Measurements from ENCODE around the gene C1orf210. TPM values are rescaled to one million over a fixed set of nuclear protein-coding genes. Genes with fewer than 3 reads are reported as not detected.

C1orf210 gene
- total and polyA plus RNA-seq, 2 experiments from 2014 or later = 32.3 to 47.4 TPM

DNA sequence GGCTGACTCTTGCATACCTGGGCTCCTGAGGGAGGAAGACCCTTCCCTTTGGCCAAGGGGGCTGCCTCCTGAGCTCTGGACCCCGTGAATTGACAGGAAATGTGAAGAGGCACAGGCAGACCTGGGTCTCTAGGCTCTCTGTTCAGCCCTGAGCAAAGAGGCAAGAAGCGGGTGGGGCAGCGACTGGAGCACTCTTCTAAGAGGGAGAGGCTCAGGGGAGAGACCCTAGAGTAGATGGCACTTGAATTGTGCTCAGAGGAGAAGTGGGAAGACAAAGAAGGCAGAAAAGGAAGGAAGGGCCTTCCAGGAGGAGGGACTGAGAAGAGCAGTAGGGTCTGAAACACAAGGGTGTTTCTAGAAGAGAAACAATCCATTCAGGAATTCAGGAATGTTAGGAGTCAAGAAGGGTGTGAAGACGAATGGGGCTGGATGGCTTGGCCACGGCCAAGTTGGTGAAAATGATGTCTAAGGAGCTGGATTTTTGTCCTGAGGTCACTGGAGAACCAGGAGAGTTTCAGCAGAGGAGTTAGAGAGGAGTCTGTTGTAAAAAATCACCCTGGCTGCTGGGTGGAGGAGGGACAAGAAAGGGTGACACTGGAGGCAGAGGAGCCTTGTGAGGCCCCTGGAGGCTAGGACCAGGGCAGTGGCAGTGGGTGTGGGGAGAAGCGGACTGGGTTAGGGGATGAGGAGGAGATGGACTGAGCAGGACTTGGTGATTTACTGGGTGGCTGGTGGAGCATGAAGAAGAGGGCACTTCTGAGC lies 20.7 kb upstream of the C1orf210 start:
- no peak for DNase-seq (ENCODE audit: low spot score)
- Histone ChIP-seq H2AFZ (no peak overlapping the region), H3K9me2 (replicated peaks; ENCODE audit: insufficient read depth) (no peaks in the 10 kb centered on the region), H3K27ac (no peak overlapping the region), H3K9me3 (ENCODE audit: low read depth) (no peaks in the 10 kb centered on the region), H4K20me1 (ENCODE audit: insufficient read depth, poor library complexity, severe bottlenecking) (no peaks in the 10 kb centered on the region), H3K4me2 (no peak overlapping the region), H3K4me1 (ENCODE audit: insufficient read depth) (peaks cover 17% of the 10 kb centered on the region), H3K4me3 (no peak overlapping the region), H3K36me3 (replicated peaks; ENCODE audit: insufficient read depth, low read depth) (no peaks in the 10 kb centered on the region), H3K27me3 (no peaks in the 10 kb centered on the region), H3K79me2 (no peaks in the 10 kb centered on the region)
- TF ChIP-seq CTCF (IDR thresholded peaks at IDR 0.05; ENCODE audit: poor library complexity) = no peak
- TF ChIP-seq EZH2phosphoT487 (IDR thresholded peaks at IDR 0.05; ENCODE audit: low read depth, severe bottlenecking, unreplicated experiment) = no peak
- no peak for TF ChIP-seq EZH2 (IDR thresholded peaks at IDR 0.05; ENCODE audit: borderline replicate concordance)
- 82% methylated on average over 6 of the region's 6 CpGs for WGBS (ENCODE audit: low lambda C conversion rate, missing lambda C conversion rate)

- Histone ChIP-seq H3K27ac (no peak overlapping the region), H3K36me3 (replicated peaks; ENCODE audit: insufficient read depth, low read depth) (no peaks in the 10 kb centered on the region), H3K9me2 (replicated peaks; ENCODE audit: insufficient read depth) (no peaks in the 10 kb centered on the region), H2AFZ (no peak overlapping the region), H3K4me3 (no peak overlapping the region), H3K4me1 (ENCODE audit: insufficient read depth) (peaks cover 17% of the 10 kb centered on the region), H3K27me3 (no peaks in the 10 kb centered on the region), H3K79me2 (no peaks in the 10 kb centered on the region), H3K4me2 (no peak overlapping the region), H4K20me1 (ENCODE audit: insufficient read depth, poor library complexity, severe bottlenecking) (no peaks in the 10 kb centered on the region), H3K9me3 (ENCODE audit: low read depth) (no peaks in the 10 kb centered on the region)
- no peak for DNase-seq (ENCODE audit: low spot score)
- WGBS (ENCODE audit: low lambda C conversion rate, missing lambda C conversion rate) = 96% methylated on average over 3 of the region's 3 CpGs
- TF ChIP-seq CTCF (IDR thresholded peaks at IDR 0.05; ENCODE audit: poor library complexity) (no peak), EZH2phosphoT487 (IDR thresholded peaks at IDR 0.05; ENCODE audit: low read depth, severe bottlenecking, unreplicated experiment) (no peak), EZH2 (IDR thresholded peaks at IDR 0.05; ENCODE audit: borderline replicate concordance) (no peak)
Measured at GRCh38 chr1:43305461-43305860, 20.1 kb upstream of the C1orf210 start.

DNA sequence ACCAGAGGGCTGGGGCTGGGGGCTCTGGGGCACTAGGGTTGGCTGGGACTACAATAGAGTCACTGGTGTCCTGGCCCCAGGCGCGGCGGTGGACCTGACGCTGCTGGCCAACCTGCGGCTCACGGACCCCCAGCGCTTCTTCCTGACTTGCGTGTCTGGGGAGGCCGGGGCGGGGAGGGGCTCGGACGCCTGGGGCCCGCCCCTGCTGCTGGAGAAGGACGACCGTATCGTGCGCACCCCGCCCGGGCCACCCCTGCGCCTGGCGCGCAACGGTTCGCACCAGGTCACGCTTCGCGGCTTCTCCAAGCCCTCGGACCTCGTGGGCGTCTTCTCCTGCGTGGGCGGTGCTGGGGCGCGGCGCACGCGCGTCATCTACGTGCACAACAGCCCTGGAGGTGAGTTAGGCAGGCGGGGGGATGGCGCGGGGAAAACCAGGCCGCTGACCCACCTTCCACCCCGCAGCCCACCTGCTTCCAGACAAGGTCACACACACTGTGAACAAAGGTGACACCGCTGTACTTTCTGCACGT lies 19.5 kb upstream of the C1orf210 start:
- Histone ChIP-seq H2AFZ (no peak overlapping the region), H3K27me3 (no peaks in the 10 kb centered on the region), H3K9me2 (replicated peaks; ENCODE audit: insufficient read depth) (no peaks in the 10 kb centered on the region), H3K79me2 (no peaks in the 10 kb centered on the region), H3K4me2 (no peak overlapping the region), H3K9me3 (ENCODE audit: low read depth) (no peaks in the 10 kb centered on the region), H4K20me1 (ENCODE audit: insufficient read depth, poor library complexity, severe bottlenecking) (no peaks in the 10 kb centered on the region), H3K4me3 (no peak overlapping the region), H3K27ac (no peak overlapping the region), H3K36me3 (replicated peaks; ENCODE audit: insufficient read depth, low read depth) (no peaks in the 10 kb centered on the region), H3K4me1 (ENCODE audit: insufficient read depth) (peaks cover 17% of the 10 kb centered on the region)
- 98% methylated on average over 39 of the region's 46 CpGs for WGBS (ENCODE audit: low lambda C conversion rate, missing lambda C conversion rate)
- TF ChIP-seq CTCF (IDR thresholded peaks at IDR 0.05; ENCODE audit: poor library complexity) = no peak
- no peak for DNase-seq (ENCODE audit: low spot score)
